HepG2 (cell line): ENCODE data around the gene TMEM38A. TPM values are rescaled to one million over a fixed set of nuclear protein-coding genes. Genes with fewer than 3 reads are reported as not detected.

Source experiments
- CBX5 ChIP-seq: sonication (generic); formaldehyde crosslinking; IDR thresholded peaks from 2 replicates; pipeline ENCODE4 v1.4.0; 2020; ENCODE audit warnings: missing genetic modification reagents, borderline replicate concordance
- KDM5A ChIP-seq: fragments of 200-600 bp; sonication (generic); IDR thresholded peaks from 2 replicates; pipeline ENCODE4 v1.7.0; 2018; ENCODE audit warnings: antibody characterized with exemption, mild to moderate bottlenecking, low read length, borderline replicate concordance
- NPAS2 ChIP-seq: sonication (generic); formaldehyde crosslinking; IDR thresholded peaks from 2 replicates; pipeline ENCODE4 v1.8.0; 2022; ENCODE audit warnings: mild to moderate bottlenecking, missing genetic modification reagents, borderline replicate concordance
- PHB2 ChIP-seq: fragments of 450-650 bp; IDR thresholded peaks from 2 replicates; pipeline ENCODE4 v1.6.1; 2018; ENCODE audit not compliant: partially characterized antibody
- RFX5 ChIP-seq: IDR thresholded peaks from 2 replicates; pipeline ENCODE4 v1.6.1; 2011; ENCODE audit warnings: low read depth, low read length, improper control_type of control experiment
- ZNF160 ChIP-seq: sonication (generic); formaldehyde crosslinking; IDR thresholded peaks from 2 replicates; pipeline ENCODE4 v1.8.0; 2022; ENCODE audit warnings: mild to moderate bottlenecking, inconsistent platforms, missing genetic modification reagents
- ZNF740 ChIP-seq: sonication (generic); formaldehyde crosslinking; IDR thresholded peaks from 2 replicates; pipeline ENCODE4 v1.4.0; 2020; ENCODE audit warnings: missing genetic modification reagents
- polyA plus RNA-seq, 8 experiments: library from polyadenylated mRNA; depleted of rRNA in 3 of 8; stranded (reverse) in 7 of 8; unstranded in 1 of 8; fragments of >200 nt; fragmentation: Illumina TruSeq in 4 of 8; extraction: Trizol in 4 of 8; gene quantifications; 2 replicates each; pipeline versions ENCODE4 v1.2.1 to v1.2.3, GENCODE V29; 2011 to 2016; ENCODE audit warnings: low read depth in 4 of 8, missing spikeins in 1 of 8, mixed read lengths in 1 of 8; ENCODE audit not compliant: insufficient read depth in 1 of 8
- total RNA-seq, 5 experiments: library from RNA; depleted of rRNA; stranded (reverse); fragments of >200 nt; fragmentation: Illumina TruSeq; extraction: Trizol; gene quantifications; 2 replicates each; pipeline ENCODE4 v1.2.3, GENCODE V29; 2016; ENCODE audit warnings: low read depth in 1 of 5
- TF ChIP-seq, protein P1 (sequence below): sonication (generic); formaldehyde crosslinking; IDR thresholded peaks from 2 replicates; pipeline ENCODE4 v1.4.0; 2020; ENCODE audit warnings: mild to moderate bottlenecking, missing genetic modification reagents
- TF ChIP-seq, protein P2 (sequence below): sonication (generic); formaldehyde crosslinking; IDR thresholded peaks from 2 replicates; pipeline ENCODE4 v1.8.0; 2022; ENCODE audit warnings: mild to moderate bottlenecking, missing genetic modification reagents, borderline replicate concordance
- TF ChIP-seq, protein P3 (sequence below): sonication (generic); formaldehyde crosslinking; IDR thresholded peaks from 2 replicates; pipeline ENCODE4 v1.5.1; 2020; ENCODE audit warnings: mild to moderate bottlenecking, missing genetic modification reagents, moderate library complexity

The TMEM38A gene
- total and polyA plus RNA-seq, 2 of the 13 experiments (the other 11 are each of a cell fraction or from before 2014, with no cell fraction given): 4.8 to 6.8 TPM

DNA sequence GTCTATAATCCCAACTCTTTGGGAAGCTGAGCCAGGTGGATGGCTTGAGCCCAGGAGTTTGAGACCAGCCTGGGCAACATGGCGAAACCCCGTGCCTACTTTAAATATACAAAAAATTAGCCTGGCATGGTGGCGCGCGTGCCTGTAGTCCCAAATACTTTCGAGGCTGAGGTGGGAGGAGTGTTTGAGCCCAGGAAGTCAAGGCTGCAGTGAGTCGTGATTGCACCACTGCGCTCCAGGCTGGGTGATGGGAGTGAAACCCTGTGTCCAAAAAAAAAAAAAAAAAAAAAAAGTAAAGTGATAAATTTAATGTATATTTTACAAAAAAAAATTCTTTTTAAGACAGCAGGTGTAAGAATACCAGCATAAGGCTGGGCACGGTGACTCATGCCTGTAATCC, 17.6 kb downstream of the TMEM38A start (continued):
- TF ChIP-seq, protein P1, sequence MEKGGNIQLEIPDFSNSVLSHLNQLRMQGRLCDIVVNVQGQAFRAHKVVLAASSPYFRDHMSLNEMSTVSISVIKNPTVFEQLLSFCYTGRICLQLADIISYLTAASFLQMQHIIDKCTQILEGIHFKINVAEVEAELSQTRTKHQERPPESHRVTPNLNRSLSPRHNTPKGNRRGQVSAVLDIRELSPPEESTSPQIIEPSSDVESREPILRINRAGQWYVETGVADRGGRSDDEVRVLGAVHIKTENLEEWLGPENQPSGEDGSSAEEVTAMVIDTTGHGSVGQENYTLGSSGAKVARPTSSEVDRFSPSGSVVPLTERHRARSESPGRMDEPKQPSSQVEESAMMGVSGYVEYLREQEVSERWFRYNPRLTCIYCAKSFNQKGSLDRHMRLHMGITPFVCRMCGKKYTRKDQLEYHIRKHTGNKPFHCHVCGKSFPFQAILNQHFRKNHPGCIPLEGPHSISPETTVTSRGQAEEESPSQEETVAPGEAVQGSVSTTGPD (CRISPR knock-in tag): no peak
- TF ChIP-seq, protein P2, sequence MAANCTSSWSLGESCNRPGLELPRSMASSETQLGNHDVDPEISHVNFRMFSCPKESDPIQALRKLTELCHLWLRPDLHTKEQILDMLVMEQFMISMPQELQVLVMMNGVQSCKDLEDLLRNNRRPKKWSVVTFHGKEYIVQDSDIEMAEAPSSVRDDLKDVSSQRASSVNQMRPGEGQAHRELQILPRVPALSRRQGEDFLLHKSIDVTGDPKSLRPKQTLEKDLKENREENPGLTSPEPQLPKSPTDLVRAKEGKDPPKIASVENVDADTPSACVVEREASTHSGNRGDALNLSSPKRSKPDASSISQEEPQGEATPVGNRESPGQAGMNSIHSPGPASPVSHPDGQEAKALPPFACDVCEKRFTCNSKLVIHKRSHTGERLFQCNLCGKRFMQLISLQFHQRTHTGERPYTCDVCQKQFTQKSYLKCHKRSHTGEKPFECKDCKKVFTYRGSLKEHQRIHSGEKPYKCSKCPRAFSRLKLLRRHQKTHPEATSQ (CRISPR knock-in tag): no peak
- TF ChIP-seq, protein P3, sequence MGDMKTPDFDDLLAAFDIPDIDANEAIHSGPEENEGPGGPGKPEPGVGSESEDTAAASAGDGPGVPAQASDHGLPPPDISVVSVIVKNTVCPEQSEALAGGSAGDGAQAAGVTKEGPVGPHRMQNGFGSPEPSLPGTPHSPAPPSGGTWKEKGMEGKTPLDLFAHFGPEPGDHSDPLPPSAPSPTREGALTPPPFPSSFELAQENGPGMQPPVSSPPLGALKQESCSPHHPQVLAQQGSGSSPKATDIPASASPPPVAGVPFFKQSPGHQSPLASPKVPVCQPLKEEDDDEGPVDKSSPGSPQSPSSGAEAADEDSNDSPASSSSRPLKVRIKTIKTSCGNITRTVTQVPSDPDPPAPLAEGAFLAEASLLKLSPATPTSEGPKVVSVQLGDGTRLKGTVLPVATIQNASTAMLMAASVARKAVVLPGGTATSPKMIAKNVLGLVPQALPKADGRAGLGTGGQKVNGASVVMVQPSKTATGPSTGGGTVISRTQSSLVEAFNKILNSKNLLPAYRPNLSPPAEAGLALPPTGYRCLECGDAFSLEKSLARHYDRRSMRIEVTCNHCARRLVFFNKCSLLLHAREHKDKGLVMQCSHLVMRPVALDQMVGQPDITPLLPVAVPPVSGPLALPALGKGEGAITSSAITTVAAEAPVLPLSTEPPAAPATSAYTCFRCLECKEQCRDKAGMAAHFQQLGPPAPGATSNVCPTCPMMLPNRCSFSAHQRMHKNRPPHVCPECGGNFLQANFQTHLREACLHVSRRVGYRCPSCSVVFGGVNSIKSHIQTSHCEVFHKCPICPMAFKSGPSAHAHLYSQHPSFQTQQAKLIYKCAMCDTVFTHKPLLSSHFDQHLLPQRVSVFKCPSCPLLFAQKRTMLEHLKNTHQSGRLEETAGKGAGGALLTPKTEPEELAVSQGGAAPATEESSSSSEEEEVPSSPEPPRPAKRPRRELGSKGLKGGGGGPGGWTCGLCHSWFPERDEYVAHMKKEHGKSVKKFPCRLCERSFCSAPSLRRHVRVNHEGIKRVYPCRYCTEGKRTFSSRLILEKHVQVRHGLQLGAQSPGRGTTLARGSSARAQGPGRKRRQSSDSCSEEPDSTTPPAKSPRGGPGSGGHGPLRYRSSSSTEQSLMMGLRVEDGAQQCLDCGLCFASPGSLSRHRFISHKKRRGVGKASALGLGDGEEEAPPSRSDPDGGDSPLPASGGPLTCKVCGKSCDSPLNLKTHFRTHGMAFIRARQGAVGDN: no peak
- TF ChIP-seq KDM5A: no peak
- no peak for TF ChIP-seq NPAS2
- no peak for TF ChIP-seq ZNF160 (CRISPR knock-in tag)
- TF ChIP-seq RFX5: no peak
- no peak for TF ChIP-seq ZNF740 (CRISPR knock-in tag)
- no peak for TF ChIP-seq CBX5
- TF ChIP-seq PHB2: no peak
